ENCODE results near the gene SEPTIN2. TPM values are rescaled to one million over a fixed set of nuclear protein-coding genes. Genes with fewer than 3 reads are reported as not detected.

The SEPTIN2 gene
- total and polyA plus RNA-seq, 2 experiments from 2014 or later: 227 to 393 TPM

- H4K20me1 ChIP-seq (replicated peaks; ENCODE audit: insufficient read depth): peaks cover 51% of the 10 kb centered on the region
- no peaks in the 10 kb centered on the region for H3K9me2 ChIP-seq (ENCODE audit: insufficient read depth)
- Mint-ChIP-seq H3K36me3 (ENCODE audit: low read depth) (peaks cover 7% of the 10 kb centered on the region; the same call in 2 of the 3 replicates), H3K27me3 (ENCODE audit: insufficient read depth, low read depth, poor library complexity) (peaks cover 12% of the 10 kb centered on the region), H3K4me1 (peaks cover 32% of the 10 kb centered on the region), H3K9me3 (no peaks in the 10 kb centered on the region), H3K27ac (no peak overlapping the region), H3K4me3 (peak overlapping the region; percentile 74)
- peaks cover 16% of the 10 kb centered on the region for H3K4me1 ChIP-seq (ENCODE audit: insufficient read depth)
- TF ChIP-seq POLR2AphosphoS5 (IDR thresholded peaks at IDR 0.05; ENCODE audit: low read depth) (no peak), NANOG (IDR thresholded peaks at IDR 0.05; ENCODE audit: borderline replicate concordance) (no peak), CTCF (conservative IDR thresholded peaks at IDR 0.05; ENCODE audit: low read depth in 2 of 2) (no peak), ZNF114 (CRISPR knock-in tag; IDR thresholded peaks at IDR 0.05) (no peak), ZNF331 (CRISPR knock-in tag; IDR thresholded peaks at IDR 0.05; ENCODE audit: low read depth) (no peak), STAT1 (IDR thresholded peaks at IDR 0.05; ENCODE audit: unreplicated experiment) (no peak)
- H3K4me3 ChIP-seq: peak overlapping the region; percentile 72
- H3F3A ChIP-seq (replicated peaks; ENCODE audit: low read depth): 0 out of 2 replicates have a peak, but pooled peaks cover 3% of the 10 kb centered on the region
- peak overlapping the region; percentile 90 for H3K4me2 ChIP-seq
- peaks cover 93% of the 10 kb centered on the region for H3K79me2 ChIP-seq (replicated peaks; ENCODE audit: insufficient read depth)
- 0 out of 2 replicates have a peak overlapping the region, but pooled peaks have one; percentile 63 for H3K27ac ChIP-seq (ENCODE audit: low read depth)
- no peak overlapping the region for H2AFZ ChIP-seq
- no peaks in the 10 kb centered on the region for H3K27me3 ChIP-seq (ENCODE audit: insufficient read depth)
- ATAC-seq (peak; percentile 30), DNase-seq (ENCODE audit: low spot score) (peak; percentile 28)
- H3K36me3 ChIP-seq (ENCODE audit: insufficient read depth): no peaks in the 10 kb centered on the region
Observed at GRCh38 chr2:241273210-241274020, 42.3 kb upstream of the SEPTIN2 start.

- H3K27me3 Mint-ChIP-seq (ENCODE audit: insufficient read depth, low read depth, poor library complexity): peaks cover 12% of the 10 kb centered on the region
- ATAC-seq (peak; percentile 15), DNase-seq (ENCODE audit: low spot score) (peak; percentile 42)
- peaks cover 3% of the 10 kb centered on the region; the same call in 1 of the 3 replicates for H3K36me3 Mint-ChIP-seq (ENCODE audit: low read depth)
- Histone ChIP-seq H3K4me2 (no peak overlapping the region), H4K20me1 (replicated peaks; ENCODE audit: insufficient read depth) (peaks cover 50% of the 10 kb centered on the region), H2AFZ (no peak overlapping the region), H3K27ac (ENCODE audit: low read depth) (no peak overlapping the region), H3F3A (replicated peaks; ENCODE audit: low read depth) (0 out of 2 replicates have a peak, but pooled peaks cover 3% of the 10 kb centered on the region), H3K4me3 (no peak overlapping the region), H3K36me3 (ENCODE audit: insufficient read depth) (no peaks in the 10 kb centered on the region), H3K4me1 (ENCODE audit: insufficient read depth) (peaks cover 19% of the 10 kb centered on the region), H3K27me3 (ENCODE audit: insufficient read depth) (no peaks in the 10 kb centered on the region), H3K79me2 (replicated peaks; ENCODE audit: insufficient read depth) (peaks cover 93% of the 10 kb centered on the region), H3K9me2 (ENCODE audit: insufficient read depth) (no peaks in the 10 kb centered on the region)
- no peaks in the 10 kb centered on the region for H3K9me3 Mint-ChIP-seq
- peak overlapping the region; percentile 1; the same call in 1 of the 3 replicates for H3K4me3 Mint-ChIP-seq
- H3K27ac Mint-ChIP-seq: no peak overlapping the region
- peaks cover 28% of the 10 kb centered on the region for H3K4me1 Mint-ChIP-seq
- TF ChIP-seq CTCF (conservative IDR thresholded peaks at IDR 0.05; ENCODE audit: low read depth in 2 of 2) (no peak), ZNF114 (CRISPR knock-in tag; IDR thresholded peaks at IDR 0.05) (no peak), EZH2phosphoT487 (IDR thresholded peaks at IDR 0.05; ENCODE audit: unreplicated experiment) (no peak), REST (IDR thresholded peaks at IDR 0.05; ENCODE audit: unreplicated experiment) (no peak), ETS1 (IDR thresholded peaks at IDR 0.05) (no peak), ZNF331 (CRISPR knock-in tag; IDR thresholded peaks at IDR 0.05; ENCODE audit: low read depth) (no peak), STAT1 (IDR thresholded peaks at IDR 0.05; ENCODE audit: unreplicated experiment) (no peak), JUNB (IDR thresholded peaks at IDR 0.05; ENCODE audit: unreplicated experiment) (no peak), NANOG (IDR thresholded peaks at IDR 0.05; ENCODE audit: borderline replicate concordance) (no peak)
Observed at GRCh38 chr2:241274127-241274526, 41.6 kb upstream of the SEPTIN2 start.

Measured in GM23338 (cell line).